Ovary (tissue), 9 donors: Measurements from ENCODE around the gene MORN5. TPM values are rescaled to one million over a fixed set of nuclear protein-coding genes. Genes with fewer than 3 reads are reported as not detected.

ENCODE experiments used
- DNase-seq, 5 donors: peaks; one replicate each; pipeline ENCODE4 v3.0.0-alpha.2; 2019 to 2020
- H3K27ac ChIP-seq, 2 donors: fragments of 200-600 bp; one replicate each; pipeline versions ENCODE4 v1.5.1 to v1.8.0; 2019 to 2022
- H3K27me3 ChIP-seq: fragments of 200-600 bp; one replicate; pipeline ENCODE4 v1.8.0; 2022
- H3K36me3 ChIP-seq: fragments of 200-600 bp; sonication (generic); one replicate; pipeline ENCODE4 v1.5.1; 2019
- H3K4me1 ChIP-seq: one replicate; pipeline ENCODE4 v1.8.1; 2013; ENCODE audit warnings: mild to moderate bottlenecking, moderate library complexity; ENCODE audit not compliant: insufficient read depth
- H3K4me3 ChIP-seq: fragments of 200-600 bp; sonication (generic); one replicate; pipeline ENCODE4 v1.5.1; 2017
- H3K9me3 ChIP-seq, 2 donors: fragments of 200-600 bp in 1 of 2; sonication (generic) in 1 of 2; one replicate each; pipeline versions ENCODE4 v1.5.1 to v1.8.1; 2013 to 2019; ENCODE audit warnings: mild to moderate bottlenecking in 1 of 2, moderate library complexity in 1 of 2
- EP300 ChIP-seq: sonication (generic); formaldehyde crosslinking; IDR thresholded peaks from one replicate; pipeline ENCODE4 v1.6.1; 2017; ENCODE audit warnings: antibody characterized with exemption
- POLR2A ChIP-seq: fragments of 450-650 bp; IDR thresholded peaks from one replicate; pipeline ENCODE4 v1.6.1; 2017; ENCODE audit warnings: antibody characterized with exemption, mild to moderate bottlenecking, moderate library complexity
- WGBS, 3 donors: extraction: QIAGEN DNeasy Blood & Tissue Kit in 1 of 3; methylation state at CpG; one replicate each; pipeline versions ENCODE4 v1.1.5 to v1.1.7; 2013 to 2017; 5-methylcytosine and 5-hydroxymethylcytosine counted together
- intact Hi-C, 4 donors: fragments of 100-400 bp; cut with DNase I; formaldehyde crosslinking; loops; one replicate each; pipeline versions ENCODE4 v1.11.0 to v1.15.1; 2022 to 2023
- polyA plus RNA-seq, 2 donors: library from polyadenylated mRNA; stranded (reverse); fragments of 200-250 nt in 1 of 2; fragments of 350-450 nt in 1 of 2; fragmentation: Illumina TruSeq in 1 of 2; extraction: RNeasy Lipid Tissue Mini Kit (QIAGEN cat#74804) in 1 of 2; gene quantifications; one replicate each; pipeline ENCODE4 v1.2.3, GENCODE V29; 2013 to 2014
- total RNA-seq, 7 donors: library from RNA; depleted of rRNA in 2 of 7; stranded (reverse); fragments of >200 nt in 2 of 7; fragmentation: NEBNext Ultra II Directional in 3 of 7; extraction: Animal tissue kit (Norgen Biotek cat#: 25700) in 3 of 7; gene quantifications; one replicate each; pipeline versions ENCODE4 v1.1.0 to v1.2.4, GENCODE V29; 2016 to 2023
- TF ChIP-seq, protein P1 (sequence below), 3 donors: fragments of 450-650 bp in 2 of 3; fragments of 200-600 bp in 1 of 3; IDR thresholded peaks; one replicate each; pipeline versions ENCODE4 v1.5.1 to v1.8.0; 2016 to 2022; ENCODE audit warnings: antibody characterized with exemption in 3 of 3, mild to moderate bottlenecking in 1 of 3
- donor health status: DM: no; HTN: no; CAD: no; lungs with moderate emphysema.
- donor health status: DM: no; HTN: no; CAD: no.
- donor health status: Bipolar disorder and iron deficiency.
- donor health status: DM: yes; HTN: yes; CAD: no.
- donor health status: DM: no; HTN: no; CAD: no.
- donor health status: DM: yes; HTN: yes; CAD: no.

MORN5 gene
- total and polyA plus RNA-seq, 9 donors, result 0.63 to 25.4 (median 1.6) TPM; not detected in 2

DNA sequence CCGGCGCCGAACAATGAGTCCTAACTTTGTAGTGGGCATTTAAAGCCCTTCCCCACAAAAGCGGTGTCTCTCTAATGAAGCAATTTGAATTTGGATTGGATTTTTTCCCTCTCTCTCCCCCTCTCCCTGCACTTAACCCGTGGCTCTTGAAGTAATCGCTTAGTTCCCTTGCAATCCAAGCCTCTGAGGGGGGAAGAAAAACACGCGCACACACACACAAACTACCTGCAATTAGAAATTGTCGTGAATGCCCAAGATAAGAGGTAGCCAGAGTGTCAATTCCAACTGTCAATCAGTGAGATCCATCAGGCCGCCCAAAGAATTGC, 67.8 kb downstream of the MORN5 start:
- H3K4me3 ChIP-seq, result no peak overlapping the region
- no peaks in the 10 kb centered on the region for H3K9me3 ChIP-seq
- DNase-seq, result no peak
- TF ChIP-seq POLR2A, result no peak
- no peak for TF ChIP-seq EP300
- TF ChIP-seq, protein P1, sequence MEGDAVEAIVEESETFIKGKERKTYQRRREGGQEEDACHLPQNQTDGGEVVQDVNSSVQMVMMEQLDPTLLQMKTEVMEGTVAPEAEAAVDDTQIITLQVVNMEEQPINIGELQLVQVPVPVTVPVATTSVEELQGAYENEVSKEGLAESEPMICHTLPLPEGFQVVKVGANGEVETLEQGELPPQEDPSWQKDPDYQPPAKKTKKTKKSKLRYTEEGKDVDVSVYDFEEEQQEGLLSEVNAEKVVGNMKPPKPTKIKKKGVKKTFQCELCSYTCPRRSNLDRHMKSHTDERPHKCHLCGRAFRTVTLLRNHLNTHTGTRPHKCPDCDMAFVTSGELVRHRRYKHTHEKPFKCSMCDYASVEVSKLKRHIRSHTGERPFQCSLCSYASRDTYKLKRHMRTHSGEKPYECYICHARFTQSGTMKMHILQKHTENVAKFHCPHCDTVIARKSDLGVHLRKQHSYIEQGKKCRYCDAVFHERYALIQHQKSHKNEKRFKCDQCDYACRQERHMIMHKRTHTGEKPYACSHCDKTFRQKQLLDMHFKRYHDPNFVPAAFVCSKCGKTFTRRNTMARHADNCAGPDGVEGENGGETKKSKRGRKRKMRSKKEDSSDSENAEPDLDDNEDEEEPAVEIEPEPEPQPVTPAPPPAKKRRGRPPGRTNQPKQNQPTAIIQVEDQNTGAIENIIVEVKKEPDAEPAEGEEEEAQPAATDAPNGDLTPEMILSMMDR (IDR thresholded peaks at IDR 0.05), result no peak
- no peaks in the 10 kb centered on the region for H3K36me3 ChIP-seq
- H3K27me3 ChIP-seq, result no peaks in the 10 kb centered on the region
- 8 to 14% (median 10%) methylated on average over 10 of the region's 10 CpGs for WGBS, 3 donors
- no peaks in the 10 kb centered on the region for H3K4me1 ChIP-seq
- intact Hi-C loops, result no loop called here
- no peak overlapping the region for H3K27ac ChIP-seq

DNA sequence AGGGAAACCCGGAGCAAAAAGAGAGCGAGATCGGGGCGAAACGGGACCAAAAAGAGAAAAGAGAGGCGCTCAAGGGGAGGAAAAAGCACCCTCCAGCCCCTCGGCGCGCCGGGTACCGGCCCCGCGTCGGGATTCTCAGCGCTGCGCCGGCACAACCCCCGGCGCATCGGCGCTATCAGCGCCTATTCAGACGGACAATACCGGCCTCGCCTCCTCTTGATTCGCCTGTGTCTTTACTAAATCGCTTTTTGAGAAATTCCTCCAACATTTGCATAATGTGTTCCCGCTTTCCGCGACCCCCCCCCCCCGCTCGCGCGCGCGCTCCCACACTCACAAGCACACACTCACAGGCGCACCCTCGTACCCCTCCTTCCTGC, 68.5 kb downstream of the MORN5 start:
- 1 to 3% (median 2%) methylated on average over 28 to 38 of the region's 38 CpGs for WGBS, 3 donors
- intact Hi-C loops, result no loop called here
- H3K9me3 ChIP-seq, result no peaks in the 10 kb centered on the region
- no peak for DNase-seq
- H3K4me3 ChIP-seq, result peak overlapping the region; percentile 31
- H3K4me1 ChIP-seq, result no peaks in the 10 kb centered on the region
- no peaks in the 10 kb centered on the region for H3K27me3 ChIP-seq
- TF ChIP-seq, protein P1 (IDR thresholded peaks at IDR 0.05), result no peak
- TF ChIP-seq EP300 (no peak), POLR2A (no peak)
- no peaks in the 10 kb centered on the region for H3K36me3 ChIP-seq
- no peak overlapping the region for H3K27ac ChIP-seq

DNA sequence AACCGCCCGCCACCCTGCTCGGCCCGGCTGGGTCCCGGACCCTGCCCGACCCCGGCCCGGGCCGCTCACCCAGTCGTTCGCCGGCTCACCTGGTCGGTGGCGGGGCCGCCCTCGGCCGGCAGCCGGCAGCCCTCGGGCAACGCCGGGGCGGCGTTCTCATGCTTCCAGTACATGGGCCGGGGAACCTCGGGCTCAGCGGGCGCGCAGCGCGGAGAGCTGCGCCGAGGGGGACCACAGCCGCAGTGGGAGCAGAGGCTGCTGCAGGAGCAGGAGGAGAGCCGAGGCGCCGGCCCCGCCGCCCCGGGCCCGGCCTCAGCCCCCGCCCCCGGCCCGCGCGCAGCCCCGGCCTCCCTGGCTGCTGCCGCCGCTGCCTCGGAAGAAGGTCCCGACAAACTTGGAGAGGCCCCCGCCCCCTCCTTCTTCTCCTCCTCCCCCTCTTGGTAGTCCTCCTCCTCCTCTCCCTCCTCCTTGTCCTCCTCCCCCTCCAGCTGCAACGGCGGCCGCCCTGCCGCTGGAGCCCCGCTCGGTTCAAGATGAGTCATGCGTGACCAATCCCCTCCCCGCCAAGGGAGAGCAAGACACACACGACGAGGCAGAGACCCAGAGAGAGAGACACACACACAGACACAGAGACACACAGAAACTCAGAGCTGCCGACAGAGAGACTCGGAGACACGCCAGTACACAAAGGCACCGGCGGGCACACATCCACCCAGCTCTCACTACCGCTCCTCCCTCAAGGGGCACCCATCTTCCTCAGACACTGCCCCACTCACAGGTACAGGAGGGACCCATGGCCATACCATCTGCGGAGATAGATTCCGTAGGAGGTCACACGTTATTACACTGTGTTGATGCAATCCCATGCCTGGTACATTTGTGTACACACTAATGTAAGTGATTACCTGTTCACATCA, 69.1 kb downstream of the MORN5 start, which contains the start of gene LHX6:
Gene LHX6 (minus strand): TSS at position 390 of the 917 bp plus-strand sequence. CDS start 217 bp downstream, at position 173.
- Histone ChIP-seq H3K9me3 (no peaks in the 10 kb centered on the region), H3K36me3 (no peaks in the 10 kb centered on the region), H3K4me1 (no peaks in the 10 kb centered on the region), H3K27ac (no peak within 1 kb of the TSS), H3K4me3 (peak within 1 kb of the TSS; percentile 31), H3K27me3 (no peaks in the 10 kb centered on the region)
- intact Hi-C loops, result no loop called here
- 2 to 8% (median 5%) methylated on average over 24 to 69 of the region's 70 CpGs for WGBS, 3 donors
- no peak for TF ChIP-seq POLR2A
- TF ChIP-seq EP300, result no peak
- no peak for DNase-seq

DNA sequence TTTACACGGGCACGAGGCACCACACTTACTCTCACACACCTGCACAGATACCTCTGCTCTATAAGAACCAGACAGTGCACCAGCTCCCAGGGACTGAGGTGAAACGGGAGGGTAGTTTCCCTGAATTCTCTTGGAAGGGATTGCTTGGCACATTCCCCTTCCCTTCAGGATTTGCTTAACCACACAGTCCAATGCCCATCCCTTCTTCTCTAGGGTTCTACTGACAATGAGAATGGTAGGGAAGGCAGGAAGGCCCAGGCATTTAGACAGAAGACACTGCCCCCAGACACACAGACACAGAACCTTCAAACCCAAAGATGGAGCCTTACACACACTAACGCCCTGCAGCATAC, 69.8 kb downstream of the MORN5 start:
- Histone ChIP-seq H3K9me3 (no peaks in the 10 kb centered on the region), H3K27me3 (no peaks in the 10 kb centered on the region), H3K4me3 (no peak overlapping the region), H3K27ac (no peak overlapping the region), H3K36me3 (no peaks in the 10 kb centered on the region), H3K4me1 (no peaks in the 10 kb centered on the region)
- TF ChIP-seq EP300 (no peak), POLR2A (no peak)
- TF ChIP-seq, protein P1 (IDR thresholded peaks at IDR 0.05), result no peak
- 31 to 39% (median 35%) methylated on average over 4 of the region's 4 CpGs for WGBS, 3 donors
- no peak for DNase-seq
- intact Hi-C loops, result no loop called here

DNA sequence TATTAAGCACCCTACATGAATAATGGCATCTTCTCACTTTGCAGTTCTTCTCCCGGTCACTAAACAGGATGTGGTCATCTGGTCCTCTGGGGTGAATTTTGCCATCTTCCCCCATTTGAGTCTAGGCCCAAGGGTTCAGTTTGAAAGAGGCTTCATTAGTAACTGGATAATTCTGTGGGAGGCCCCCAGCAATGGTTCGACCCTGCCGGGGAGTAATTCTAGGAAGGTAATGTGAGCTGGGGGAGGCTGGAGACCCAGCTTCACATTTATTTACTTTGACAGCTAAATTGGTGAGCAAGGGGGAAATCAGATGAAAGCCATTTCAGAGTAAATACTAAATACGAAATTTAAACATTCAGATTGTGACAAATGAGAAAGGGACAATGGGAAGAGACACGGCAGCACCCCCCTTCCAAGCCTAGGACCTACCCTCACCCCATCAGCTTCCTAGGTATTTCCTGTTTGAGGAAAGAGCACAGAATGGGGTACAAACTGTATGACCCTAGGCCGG, 73.1 kb downstream of the MORN5 start:
- TF ChIP-seq POLR2A (no peak), EP300 (no peak)
- TF ChIP-seq, protein P1 (IDR thresholded peaks at IDR 0.05), result no peak
- DNase-seq, result no peak
- intact Hi-C loops, result no loop called here
- Histone ChIP-seq H3K27me3 (no peaks in the 10 kb centered on the region), H3K27ac (no peak overlapping the region), H3K36me3 (no peaks in the 10 kb centered on the region), H3K4me3 (no peak overlapping the region), H3K9me3 (no peaks in the 10 kb centered on the region), H3K4me1 (no peaks in the 10 kb centered on the region)
- 49 to 61% (median 57%) methylated on average over 6 of the region's 6 CpGs for WGBS, 3 donors
